ENCODE results near the gene GPR107. TPM values are rescaled to one million over a fixed set of nuclear protein-coding genes. Genes with fewer than 3 reads are reported as not detected.

GPR107 gene
- total and polyA plus RNA-seq, 2 of the 8 experiments (the other 6 are each of a cell fraction or from before 2014, with no cell fraction given), result 19.3 to 30.7 TPM

DNA sequence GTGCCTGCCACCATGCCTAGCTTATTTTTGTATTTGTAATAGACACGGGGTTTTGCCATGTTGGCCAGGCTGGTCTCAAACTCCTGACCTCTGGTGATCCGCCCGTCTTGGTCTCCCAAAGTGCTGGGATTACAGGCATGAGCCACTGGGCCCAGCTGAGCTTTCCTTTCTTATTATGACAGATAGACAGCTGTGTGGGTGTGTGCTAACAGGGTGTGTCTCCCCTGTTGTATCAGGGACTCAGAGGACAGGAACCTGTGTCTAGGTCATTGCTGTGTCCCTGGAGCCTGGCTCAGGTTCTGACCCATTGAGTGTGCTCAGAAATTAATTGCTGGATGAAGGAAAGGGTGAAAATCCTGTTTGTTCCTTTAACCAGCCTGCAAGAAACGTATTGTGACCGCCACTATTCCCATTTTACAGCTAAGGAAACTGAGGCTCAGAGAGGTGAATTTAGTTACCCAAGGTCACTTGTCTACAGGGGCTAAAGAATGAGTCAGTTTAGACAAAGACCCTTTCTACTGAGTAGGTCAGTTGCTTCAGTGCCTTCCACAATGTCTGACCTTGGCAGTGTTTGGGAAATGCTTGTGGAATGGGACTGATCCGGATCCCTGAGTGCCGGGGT is 135.3 kb downstream of the GPR107 start:
- no peak for DNase-seq (ENCODE audit: low read depth in 1 of 2, low spot score in 2 of 2)
- no peak overlapping the region for H2AK5ac ChIP-seq (ENCODE audit: low read depth, low read length)
- 92% methylated on average over 7 of the region's 7 CpGs; no CpG with 5 or more reads in 1 of the 2 experiments for WGBS, 2 experiments (ENCODE audit: extremely low coverage in 1 of 2, insufficient coverage in 1 of 2, insufficient read length in 1 of 2, insufficient replicate concordance in 2 of 2, low coverage in 1 of 2, low lambda C conversion rate in 2 of 2, missing lambda C conversion rate in 1 of 2)
- H3K4me1 ChIP-seq (replicated peaks in 1 of 4; ENCODE audit: control insufficient read depth in 3 of 4, insufficient read depth in 4 of 4, low read length in 3 of 4), result peaks cover 0 to 50% (median 40%) of the 10 kb centered on the region in 4 experiments; a peak in 6 of 7 replicates
- no peaks in the 10 kb centered on the region for H3K27me3 ChIP-seq (replicated peaks in 1 of 4; ENCODE audit: control insufficient read depth in 3 of 4, extremely low read depth in 1 of 4, insufficient read depth in 3 of 4, low read length in 3 of 4)
- ChIA-PET POLR2A (ENCODE audit: partially characterized antibody) (no interaction called here), CTCF (ENCODE audit: partially characterized antibody) (interaction anchor here (1.0 to 4.9 kb wide), 5 partner anchors 11 to 77 kb away, joined by 3 to 20 read pairs (median 4); no protein-coding TSS in a partner anchor)
- no peaks in the 10 kb centered on the region for H3K9me3 ChIP-seq (ENCODE audit: insufficient read depth in 2 of 2, low read depth in 1 of 2, low read length in 1 of 2)
- H3K79me1 ChIP-seq (ENCODE audit: low read depth, low read length), result peaks cover 29% of the 10 kb centered on the region
- H3K14ac ChIP-seq (ENCODE audit: insufficient read length), result no peak overlapping the region
- H2BK20ac ChIP-seq (ENCODE audit: low read length), result no peak overlapping the region
- no peaks in the 10 kb centered on the region for H3K23me2 ChIP-seq (ENCODE audit: low read depth, low read length)
- H3K23ac ChIP-seq (ENCODE audit: insufficient read length), result no peak overlapping the region
- H3K27ac ChIP-seq (ENCODE audit: low read depth, low read length), result no peak overlapping the region
- TF ChIP-seq ASH2L (IDR thresholded peaks at IDR 0.05; ENCODE audit: low read length), result no peak
- TF ChIP-seq BCL11A (IDR thresholded peaks at IDR 0.05; ENCODE audit: low read depth in 2 of 2, low read length in 2 of 2), result no peak
- TF ChIP-seq RAD21 (IDR thresholded peaks at IDR 0.05 in 1 of 2, conservative IDR thresholded peaks at IDR 0.05 in 1 of 2; ENCODE audit: low read depth in 2 of 2, low read length in 2 of 2), result no peak
- no peak for TF ChIP-seq EP300 (IDR thresholded peaks at IDR 0.05; ENCODE audit: borderline replicate concordance in 1 of 2, low read depth in 2 of 2, low read length in 2 of 2)
- TF ChIP-seq PHF8 (conservative IDR thresholded peaks at IDR 0.05; ENCODE audit: low read depth, low read length), result no peak
- no peak for TF ChIP-seq EGR1 (IDR thresholded peaks at IDR 0.05; ENCODE audit: borderline replicate concordance, low read depth, low read length)
- no peak for TF ChIP-seq KDM1A (IDR thresholded peaks at IDR 0.05; ENCODE audit: borderline replicate concordance, low read length)
- TF ChIP-seq CBX5 (IDR thresholded peaks at IDR 0.05; ENCODE audit: low read depth, low read length), result no peak
- TF ChIP-seq E2F6 (IDR thresholded peaks at IDR 0.05), result no peak
- no peak for TF ChIP-seq SRF (IDR thresholded peaks at IDR 0.05; ENCODE audit: low read depth, low read length)
- no peak overlapping the region for H3K18ac ChIP-seq (ENCODE audit: extremely low read depth, low read length)
- H3K4ac ChIP-seq (replicated peaks; ENCODE audit: insufficient read length, low read depth, low read length), result no peak overlapping the region
- H3K36me3 ChIP-seq (ENCODE audit: control insufficient read depth in 2 of 4, insufficient read depth in 4 of 4, low read length in 3 of 4), result no peaks in the 10 kb centered on the region
- H2BK15ac ChIP-seq (ENCODE audit: low read length), result no peak overlapping the region
- no peak overlapping the region for H2AFZ ChIP-seq (ENCODE audit: low read length)
- no peak overlapping the region for H4K8ac ChIP-seq (ENCODE audit: extremely low read depth, insufficient read depth, low read length)
- no peak overlapping the region for H2BK5ac ChIP-seq (ENCODE audit: low read depth, low read length)
- no peak overlapping the region for H3K4me3 ChIP-seq (ENCODE audit: extremely low read depth in 1 of 4, insufficient read depth in 2 of 4, low read depth in 3 of 4, low read length in 4 of 4)
- no peak overlapping the region for H2BK12ac ChIP-seq (ENCODE audit: low read depth, low read length)
- H3K4me2 ChIP-seq (ENCODE audit: insufficient read depth in 1 of 2, low read depth in 2 of 2, low read length in 2 of 2), result no peak overlapping the region
- H3K79me2 ChIP-seq (ENCODE audit: control insufficient read depth in 1 of 2, insufficient read depth in 2 of 2, low read length in 2 of 2), result peaks cover 0 to 26% of the 10 kb centered on the region in 2 experiments; a peak in 2 of 4 replicates
- no peak overlapping the region for H4K5ac ChIP-seq (ENCODE audit: insufficient read length, low read depth, low read length)
- FAIRE-seq, result no peak
- H3K56ac ChIP-seq (replicated peaks; ENCODE audit: insufficient read length, low read depth, low read length), result no peak overlapping the region
- no peak overlapping the region for H2BK120ac ChIP-seq (replicated peaks; ENCODE audit: low read depth, low read length)
- no peak overlapping the region; a peak in 1 of 7 replicates for H3K9ac ChIP-seq (replicated peaks in 1 of 4; ENCODE audit: extremely low read depth in 1 of 4, low read depth in 3 of 4, low read length in 3 of 4)
- no peak overlapping the region for H4K91ac ChIP-seq (replicated peaks; ENCODE audit: insufficient read length, low read length)
- peaks cover 1 to 8% of the 10 kb centered on the region in 2 experiments for H4K20me1 ChIP-seq (replicated peaks in 1 of 2; ENCODE audit: control insufficient read depth in 1 of 2, insufficient read depth in 2 of 2, low read length in 2 of 2)
